Subcutaneous abdominal adipose tissue (tissue), 5 donors: Measurements from ENCODE around the gene PROSER3.
"Not testable (repeated sequence)": the region's sequence is repeated elsewhere in the genome, so short reads cannot be mapped to it uniquely, and the experiment has no call there.

Experiments
- H3K27ac ChIP-seq: one replicate; pipeline ENCODE4 v1.7.0; 2013; ENCODE audit warnings: low read depth, mild to moderate bottlenecking, inconsistent platforms, low read length, moderate library complexity
- H3K27me3 ChIP-seq, 5 donors: one replicate each; pipeline ENCODE4 v1.7.0; 2013; ENCODE audit warnings: low read length in 5 of 5, inconsistent platforms in 1 of 5; ENCODE audit not compliant: control insufficient read depth in 5 of 5, insufficient read depth in 4 of 5
- H3K36me3 ChIP-seq, 5 donors: one replicate each; pipeline ENCODE4 v1.7.0; 2013; ENCODE audit warnings: low read length in 5 of 5; ENCODE audit not compliant: control insufficient read depth in 5 of 5, insufficient read depth in 5 of 5
- H3K4me1 ChIP-seq, 5 donors: one replicate each; pipeline ENCODE4 v1.7.0; 2013; ENCODE audit warnings: low read length in 5 of 5, mild to moderate bottlenecking in 3 of 5, moderate library complexity in 1 of 5; ENCODE audit not compliant: control insufficient read depth in 5 of 5, insufficient read depth in 5 of 5
- H3K4me3 ChIP-seq, 5 donors: one replicate each; pipeline ENCODE4 v1.7.0; 2013; ENCODE audit warnings: low read length in 5 of 5, low read depth in 1 of 5
- H3K9ac ChIP-seq, 5 donors: one replicate each; pipeline ENCODE4 v1.7.0; 2013; ENCODE audit warnings: low read length in 5 of 5, mild to moderate bottlenecking in 4 of 5, moderate library complexity in 3 of 5
- H3K9me3 ChIP-seq, 5 donors: one replicate each; pipeline ENCODE4 v1.7.0; 2013; ENCODE audit warnings: low read length in 5 of 5; ENCODE audit not compliant: control insufficient read depth in 5 of 5
- donor health status: healthy.
- donor health status: healthy.
- donor health status: healthy.
- donor health status: healthy.
- donor health status: healthy.

Gene PROSER3

GRCh38 chr19:35790981-35791813 lies 33.2 kb downstream of the PROSER3 start:
- Histone ChIP-seq H3K9me3 (no peaks in the 10 kb centered on the region), H3K4me1 (peaks cover 0 to 3% (median 0%) of the 10 kb centered on the region in 5 donors), H3K36me3 (no peaks in the 10 kb centered on the region), H3K27ac (no peak overlapping the region), H3K27me3 (peaks cover 0 to 6% (median 0%) of the 10 kb centered on the region in 5 donors), H3K4me3 (no peak overlapping the region), H3K9ac (no peak overlapping the region)

- H3K36me3 ChIP-seq = no peaks in the 10 kb centered on the region
These were observed 33.9 kb downstream of the PROSER3 start for GRCh38 chr19:35791814-35792279.

GRCh38 chr19:35792312-35792711 lies 34.3 kb downstream of the PROSER3 start:
- no peak overlapping the region for H3K27ac ChIP-seq
- H3K27me3 ChIP-seq = peaks cover 10 to 17% (median 10%) of the 10 kb centered on the region in 5 donors
- peaks cover 0 to 3% (median 0%) of the 10 kb centered on the region in 5 donors for H3K4me1 ChIP-seq
- H3K9ac ChIP-seq = no peak overlapping the region
- H3K4me3 ChIP-seq = no peak overlapping the region
- no peaks in the 10 kb centered on the region for H3K9me3 ChIP-seq
- H3K36me3 ChIP-seq = no peaks in the 10 kb centered on the region

More at GRCh38 chr19:35791814-35792279, 33.9 kb downstream of the PROSER3 start:
- Histone ChIP-seq H3K9me3 (no peaks in the 10 kb centered on the region), H3K9ac (no peak overlapping the region), H3K4me3 (no peak overlapping the region), H3K27ac (no peak overlapping the region), H3K27me3 (peaks cover 5 to 12% (median 6%) of the 10 kb centered on the region in 5 donors), H3K4me1 (peaks cover 0 to 3% (median 0%) of the 10 kb centered on the region in 5 donors)

- Histone ChIP-seq H3K27ac (no peak overlapping the region), H3K36me3 (no peaks in the 10 kb centered on the region), H3K27me3 (peaks cover 13 to 20% (median 15%) of the 10 kb centered on the region in 5 donors), H3K9ac (no peak overlapping the region), H3K4me3 (no peak overlapping the region), H3K4me1 (peaks cover 0 to 3% (median 2%) of the 10 kb centered on the region in 5 donors), H3K9me3 (no peaks in the 10 kb centered on the region)
These were observed 34.9 kb downstream of the PROSER3 start for GRCh38 chr19:35792888-35793287.

- H3K9me3 ChIP-seq = no peaks in the 10 kb centered on the region
- H3K4me1 ChIP-seq = peaks cover 0 to 3% (median 2%) of the 10 kb centered on the region in 5 donors
- H3K27me3 ChIP-seq = peaks cover 14 to 22% (median 17%) of the 10 kb centered on the region in 5 donors
- no peak overlapping the region for H3K4me3 ChIP-seq
- no peak overlapping the region for H3K27ac ChIP-seq
- no peaks in the 10 kb centered on the region for H3K36me3 ChIP-seq
- no peak overlapping the region for H3K9ac ChIP-seq
These were observed 35.6 kb downstream of the PROSER3 start for GRCh38 chr19:35793381-35794165.

- H3K9ac ChIP-seq = not testable (repeated sequence)
- peaks cover 14 to 30% (median 18%) of the 10 kb centered on the region in 5 donors for H3K27me3 ChIP-seq
These were observed 37.6 kb downstream of the PROSER3 start for GRCh38 chr19:35795564-35795963.

GRCh38 chr19:35796645-35797542 lies 38.9 kb downstream of the PROSER3 start:
- peaks cover 14 to 28% (median 18%) of the 10 kb centered on the region in 5 donors for H3K27me3 ChIP-seq
- no peak overlapping the region for H3K4me3 ChIP-seq
- no peak overlapping the region for H3K9ac ChIP-seq
- H3K27ac ChIP-seq = no peak overlapping the region
- H3K36me3 ChIP-seq = no peaks in the 10 kb centered on the region
- H3K4me1 ChIP-seq = peaks cover 0 to 3% (median 2%) of the 10 kb centered on the region in 5 donors
- H3K9me3 ChIP-seq = no peaks in the 10 kb centered on the region

More at GRCh38 chr19:35795564-35795963, 37.6 kb downstream of the PROSER3 start:
- H3K4me1 ChIP-seq, H3K9me3 ChIP-seq, H3K4me3 ChIP-seq, H3K27ac ChIP-seq, H3K36me3 ChIP-seq: not testable (repeated sequence)

- no peak overlapping the region for H3K9ac ChIP-seq
- no peak overlapping the region for H3K27ac ChIP-seq
- peaks cover 0 to 3% (median 2%) of the 10 kb centered on the region in 5 donors for H3K4me1 ChIP-seq
- H3K36me3 ChIP-seq = no peaks in the 10 kb centered on the region
- peaks cover 14 to 28% (median 18%) of the 10 kb centered on the region in 5 donors for H3K27me3 ChIP-seq
- H3K9me3 ChIP-seq = no peaks in the 10 kb centered on the region
- no peak overlapping the region for H3K4me3 ChIP-seq
These were observed 39.7 kb downstream of the PROSER3 start for GRCh38 chr19:35797663-35798062.

GRCh38 chr19:35801828-35802227 lies 43.9 kb downstream of the PROSER3 start:
- peaks cover 0 to 2% (median 0%) of the 10 kb centered on the region in 5 donors for H3K4me1 ChIP-seq
- H3K9me3 ChIP-seq = no peaks in the 10 kb centered on the region
- no peak overlapping the region for H3K4me3 ChIP-seq
- no peaks in the 10 kb centered on the region for H3K36me3 ChIP-seq
- H3K9ac ChIP-seq = no peak overlapping the region
- peaks cover 9 to 23% (median 12%) of the 10 kb centered on the region in 5 donors for H3K27me3 ChIP-seq
- no peak overlapping the region for H3K27ac ChIP-seq
